Esophagus squamous epithelium (tissue), 4 donors: Measurements from ENCODE around the gene EEF1AKMT3.

Experiments used
- POLR2A ChIP-seq, 4 donors: fragments of 450-650 bp; IDR thresholded peaks; one replicate each; pipeline ENCODE4 v1.6.1; 2017; ENCODE audit warnings: antibody characterized with exemption in 4 of 4, mild to moderate bottlenecking in 4 of 4, moderate library complexity in 3 of 4
- TF ChIP-seq, protein P1 (sequence below), 6 experiments: fragments of 450-650 bp in 4 of 6; fragments of 200-600 bp in 2 of 6; sonication (generic) in 2 of 6; IDR thresholded peaks; one replicate each; pipeline ENCODE4 v1.5.1; 2016 to 2019; ENCODE audit warnings: antibody characterized with exemption in 6 of 6, mild to moderate bottlenecking in 4 of 6, moderate library complexity in 4 of 6

DNA sequence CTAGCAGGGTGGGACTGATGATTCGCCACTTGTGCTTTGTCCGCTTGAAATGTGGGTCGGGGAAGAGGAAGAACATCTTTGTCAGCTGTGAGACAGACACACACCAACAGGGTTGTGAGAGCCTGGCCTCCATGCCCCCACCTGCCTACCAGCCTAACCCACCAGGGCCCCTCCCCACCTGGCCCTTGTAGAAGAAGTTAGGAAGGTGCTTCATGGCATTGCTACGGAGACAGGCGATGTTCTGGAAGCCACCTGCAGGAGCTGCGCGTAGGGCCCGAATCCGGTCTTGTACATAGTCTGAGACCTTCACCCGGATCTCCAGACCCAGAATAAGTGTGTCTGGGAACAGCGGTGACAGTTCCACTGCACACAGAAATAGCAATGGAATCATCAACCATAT is 2.8 kb upstream of the EEF1AKMT3 start:
- TF ChIP-seq, protein P1, sequence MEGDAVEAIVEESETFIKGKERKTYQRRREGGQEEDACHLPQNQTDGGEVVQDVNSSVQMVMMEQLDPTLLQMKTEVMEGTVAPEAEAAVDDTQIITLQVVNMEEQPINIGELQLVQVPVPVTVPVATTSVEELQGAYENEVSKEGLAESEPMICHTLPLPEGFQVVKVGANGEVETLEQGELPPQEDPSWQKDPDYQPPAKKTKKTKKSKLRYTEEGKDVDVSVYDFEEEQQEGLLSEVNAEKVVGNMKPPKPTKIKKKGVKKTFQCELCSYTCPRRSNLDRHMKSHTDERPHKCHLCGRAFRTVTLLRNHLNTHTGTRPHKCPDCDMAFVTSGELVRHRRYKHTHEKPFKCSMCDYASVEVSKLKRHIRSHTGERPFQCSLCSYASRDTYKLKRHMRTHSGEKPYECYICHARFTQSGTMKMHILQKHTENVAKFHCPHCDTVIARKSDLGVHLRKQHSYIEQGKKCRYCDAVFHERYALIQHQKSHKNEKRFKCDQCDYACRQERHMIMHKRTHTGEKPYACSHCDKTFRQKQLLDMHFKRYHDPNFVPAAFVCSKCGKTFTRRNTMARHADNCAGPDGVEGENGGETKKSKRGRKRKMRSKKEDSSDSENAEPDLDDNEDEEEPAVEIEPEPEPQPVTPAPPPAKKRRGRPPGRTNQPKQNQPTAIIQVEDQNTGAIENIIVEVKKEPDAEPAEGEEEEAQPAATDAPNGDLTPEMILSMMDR (IDR thresholded peaks at IDR 0.05) = no peak
- no peak for TF ChIP-seq POLR2A (IDR thresholded peaks at IDR 0.05)
